Measurements from ENCODE around the gene ERG. TPM values are rescaled to one million over a fixed set of nuclear protein-coding genes. Genes with fewer than 3 reads are reported as not detected.

The ERG gene
- 10 to 100 TPM; 19.8 to 20.7 (median 19.8) TPM for polyA plus RNA-seq (ENCODE audit: insufficient read length in 3 of 3)
- long read RNA-seq, donor 1, full-length matches to known transcripts: 2 of 2 reads
- long read RNA-seq, donor 1, partial matches to known transcripts: 0 of 2 reads
- long read RNA-seq, donor 1, other reads (novel, unspliced or antisense): 0 of 2 reads
- long read RNA-seq, donor 2, full-length matches to known transcripts: 2 of 2 reads
- long read RNA-seq, donor 2, partial matches to known transcripts: 0 of 2 reads
- long read RNA-seq, donor 2, other reads (novel, unspliced or antisense): 0 of 2 reads
- long read RNA-seq, donor 3, full-length matches to known transcripts: 7 of 7 reads
- long read RNA-seq, donor 3, partial matches to known transcripts: 0 of 7 reads
- long read RNA-seq, donor 3, other reads (novel, unspliced or antisense): 0 of 7 reads
- long read RNA-seq, donor 4, full-length matches to known transcripts: 2 of 2 reads
- long read RNA-seq, donor 4, partial matches to known transcripts: 0 of 2 reads
- long read RNA-seq, donor 4, other reads (novel, unspliced or antisense): 0 of 2 reads
- long read RNA-seq, donor 5, full-length matches to known transcripts: 6 of 6 reads
- long read RNA-seq, donor 5, partial matches to known transcripts: 0 of 6 reads
- long read RNA-seq, donor 5, other reads (novel, unspliced or antisense): 0 of 6 reads
- long read RNA-seq, donor 6, full-length matches to known transcripts: 1 of 1 reads
- long read RNA-seq, donor 6, partial matches to known transcripts: 0 of 1 reads
- long read RNA-seq, donor 6, other reads (novel, unspliced or antisense): 0 of 1 reads
- long read RNA-seq, donor 7, full-length matches to known transcripts: 3 of 3 reads
- long read RNA-seq, donor 7, partial matches to known transcripts: 0 of 3 reads
- long read RNA-seq, donor 7, other reads (novel, unspliced or antisense): 0 of 3 reads
- long read RNA-seq, donor 8, full-length matches to known transcripts: 2 of 2 reads
- long read RNA-seq, donor 8, partial matches to known transcripts: 0 of 2 reads
- long read RNA-seq, donor 8, other reads (novel, unspliced or antisense): 0 of 2 reads
- long read RNA-seq, donor 9, full-length matches to known transcripts: 6 of 6 reads
- long read RNA-seq, donor 9, partial matches to known transcripts: 0 of 6 reads
- long read RNA-seq, donor 9, other reads (novel, unspliced or antisense): 0 of 6 reads
- long read RNA-seq, donor 10, full-length matches to known transcripts: 2 of 2 reads
- long read RNA-seq, donor 10, partial matches to known transcripts: 0 of 2 reads
- long read RNA-seq, donor 10, other reads (novel, unspliced or antisense): 0 of 2 reads
- long read RNA-seq, donor 11, full-length matches to known transcripts: 1 of 1 reads
- long read RNA-seq, donor 11, partial matches to known transcripts: 0 of 1 reads
- long read RNA-seq, donor 11, other reads (novel, unspliced or antisense): 0 of 1 reads
- long read RNA-seq, donor 12, full-length matches to known transcripts: 1 of 1 reads
- long read RNA-seq, donor 12, partial matches to known transcripts: 0 of 1 reads
- long read RNA-seq, donor 12, other reads (novel, unspliced or antisense): 0 of 1 reads
- long read RNA-seq, donor 13, full-length matches to known transcripts: 2 of 2 reads
- long read RNA-seq, donor 13, partial matches to known transcripts: 0 of 2 reads
- long read RNA-seq, donor 13, other reads (novel, unspliced or antisense): 0 of 2 reads
- long read RNA-seq, donor 14, full-length matches to known transcripts: 2 of 2 reads
- long read RNA-seq, donor 14, partial matches to known transcripts: 0 of 2 reads
- long read RNA-seq, donor 14, other reads (novel, unspliced or antisense): 0 of 2 reads
- long read RNA-seq, donor 15, full-length matches to known transcripts: 3 of 3 reads
- long read RNA-seq, donor 15, partial matches to known transcripts: 0 of 3 reads
- long read RNA-seq, donor 15, other reads (novel, unspliced or antisense): 0 of 3 reads
- long read RNA-seq, donor 16, full-length matches to known transcripts: 7 of 7 reads
- long read RNA-seq, donor 16, partial matches to known transcripts: 0 of 7 reads
- long read RNA-seq, donor 16, other reads (novel, unspliced or antisense): 0 of 7 reads

GRCh38 chr21:38498057-38498833 is at the start of gene ERG:
ERG (minus strand) TSS chr21:38498477; CDS start chr21:38498380, 97 bp downstream.
- no peak for DNase-seq (ENCODE audit: extremely low read depth in 1 of 11, low read depth in 9 of 11, low spot score in 4 of 11)

GRCh38 chr21:38544661-38545060 is 46.4 kb upstream of the ERG start:
- DNase-seq (ENCODE audit: extremely low read depth in 1 of 11, low read depth in 9 of 11, low spot score in 4 of 11): no peak

GRCh38 chr21:38542263-38542662 is 44.0 kb upstream of the ERG start:
- no peak for DNase-seq (ENCODE audit: extremely low read depth in 1 of 11, low read depth in 9 of 11, low spot score in 4 of 11)

GRCh38 chr21:38538353-38538752 is 40.1 kb upstream of the ERG start:
- DNase-seq (ENCODE audit: extremely low read depth in 1 of 11, low read depth in 9 of 11, low spot score in 4 of 11): no peak

GRCh38 chr21:38534591-38534990 is 36.3 kb upstream of the ERG start:
- DNase-seq (ENCODE audit: extremely low read depth in 1 of 11, low read depth in 9 of 11, low spot score in 4 of 11): no peak

- no peak for DNase-seq (ENCODE audit: extremely low read depth in 1 of 11, low read depth in 9 of 11, low spot score in 4 of 11)
Observed at GRCh38 chr21:38533887-38534286, 35.6 kb upstream of the ERG start.

GRCh38 chr21:38531591-38531990 is 33.3 kb upstream of the ERG start:
- DNase-seq (ENCODE audit: extremely low read depth in 1 of 11, low read depth in 9 of 11, low spot score in 4 of 11): peak; percentile 24 to 73 (median 37)

GRCh38 chr21:38531039-38531541 is 32.8 kb upstream of the ERG start:
- no peak for DNase-seq (ENCODE audit: extremely low read depth in 1 of 11, low read depth in 9 of 11, low spot score in 4 of 11)

- DNase-seq (ENCODE audit: extremely low read depth in 1 of 11, low read depth in 9 of 11, low spot score in 4 of 11): no peak
Observed at GRCh38 chr21:38527737-38528136, 29.5 kb upstream of the ERG start.

GRCh38 chr21:38525454-38525853 is 27.2 kb upstream of the ERG start:
- no peak for DNase-seq (ENCODE audit: extremely low read depth in 1 of 11, low read depth in 9 of 11, low spot score in 4 of 11)

GRCh38 chr21:38524168-38525153 is 26.2 kb upstream of the ERG start:
- no peak for DNase-seq (ENCODE audit: extremely low read depth in 1 of 11, low read depth in 9 of 11, low spot score in 4 of 11)

- DNase-seq (ENCODE audit: extremely low read depth in 1 of 11, low read depth in 9 of 11, low spot score in 4 of 11): no peak
Observed at GRCh38 chr21:38520511-38520910, 22.2 kb upstream of the ERG start.

GRCh38 chr21:38511662-38512243 is 13.5 kb upstream of the ERG start:
- DNase-seq (ENCODE audit: extremely low read depth in 1 of 11, low read depth in 9 of 11, low spot score in 4 of 11): no peak

GRCh38 chr21:38511198-38511597 is 12.9 kb upstream of the ERG start:
- no peak for DNase-seq (ENCODE audit: extremely low read depth in 1 of 11, low read depth in 9 of 11, low spot score in 4 of 11)

GRCh38 chr21:38507374-38507942 is 9.2 kb upstream of the ERG start:
- DNase-seq (ENCODE audit: extremely low read depth in 1 of 11, low read depth in 9 of 11, low spot score in 4 of 11): no peak
